ENCODE data around the gene STYXL1. TPM values are rescaled to one million over a fixed set of nuclear protein-coding genes. Genes with fewer than 3 reads are reported as not detected.

STYXL1 gene
- total RNA-seq, 1 donor from 2014 or later: 32.5 TPM

DNA sequence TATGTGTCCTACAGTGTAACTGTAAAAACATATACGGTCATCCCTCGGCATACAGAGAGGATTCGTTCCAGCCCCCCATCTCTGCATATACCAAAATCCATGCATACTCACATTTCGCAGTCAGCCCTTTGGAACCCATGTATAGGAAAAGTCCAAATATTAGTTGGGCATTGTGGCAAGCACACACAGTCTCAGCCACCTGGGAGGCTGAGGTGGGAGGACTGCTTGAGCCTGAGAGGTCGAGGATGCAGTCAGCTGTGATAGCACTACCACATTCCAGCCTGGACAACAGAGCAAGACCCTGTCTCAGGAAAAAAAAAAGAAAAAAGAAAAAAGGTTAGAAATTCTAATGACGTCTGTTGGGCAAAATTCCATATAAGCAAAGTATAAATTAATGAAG is 29.2 kb upstream of the STYXL1 start:
- Mint-ChIP-seq H3K4me1 (ENCODE audit: unreplicated experiment) (peaks cover 1% of the 10 kb centered on the region), H3K9me3 (ENCODE audit: unreplicated experiment) (no peaks in the 10 kb centered on the region), H3K4me3 (ENCODE audit: unreplicated experiment) (no peak overlapping the region), H3K27ac (ENCODE audit: unreplicated experiment) (no peak overlapping the region), H3K36me3 (ENCODE audit: unreplicated experiment) (no peaks in the 10 kb centered on the region), H3K27me3 (ENCODE audit: unreplicated experiment) (no peaks in the 10 kb centered on the region)
- DNase-seq (ENCODE audit: extremely low spot score, unreplicated experiment): no peak
- TF ChIP-seq, protein P1, sequence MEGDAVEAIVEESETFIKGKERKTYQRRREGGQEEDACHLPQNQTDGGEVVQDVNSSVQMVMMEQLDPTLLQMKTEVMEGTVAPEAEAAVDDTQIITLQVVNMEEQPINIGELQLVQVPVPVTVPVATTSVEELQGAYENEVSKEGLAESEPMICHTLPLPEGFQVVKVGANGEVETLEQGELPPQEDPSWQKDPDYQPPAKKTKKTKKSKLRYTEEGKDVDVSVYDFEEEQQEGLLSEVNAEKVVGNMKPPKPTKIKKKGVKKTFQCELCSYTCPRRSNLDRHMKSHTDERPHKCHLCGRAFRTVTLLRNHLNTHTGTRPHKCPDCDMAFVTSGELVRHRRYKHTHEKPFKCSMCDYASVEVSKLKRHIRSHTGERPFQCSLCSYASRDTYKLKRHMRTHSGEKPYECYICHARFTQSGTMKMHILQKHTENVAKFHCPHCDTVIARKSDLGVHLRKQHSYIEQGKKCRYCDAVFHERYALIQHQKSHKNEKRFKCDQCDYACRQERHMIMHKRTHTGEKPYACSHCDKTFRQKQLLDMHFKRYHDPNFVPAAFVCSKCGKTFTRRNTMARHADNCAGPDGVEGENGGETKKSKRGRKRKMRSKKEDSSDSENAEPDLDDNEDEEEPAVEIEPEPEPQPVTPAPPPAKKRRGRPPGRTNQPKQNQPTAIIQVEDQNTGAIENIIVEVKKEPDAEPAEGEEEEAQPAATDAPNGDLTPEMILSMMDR (IDR thresholded peaks at IDR 0.05): no peak

DNA sequence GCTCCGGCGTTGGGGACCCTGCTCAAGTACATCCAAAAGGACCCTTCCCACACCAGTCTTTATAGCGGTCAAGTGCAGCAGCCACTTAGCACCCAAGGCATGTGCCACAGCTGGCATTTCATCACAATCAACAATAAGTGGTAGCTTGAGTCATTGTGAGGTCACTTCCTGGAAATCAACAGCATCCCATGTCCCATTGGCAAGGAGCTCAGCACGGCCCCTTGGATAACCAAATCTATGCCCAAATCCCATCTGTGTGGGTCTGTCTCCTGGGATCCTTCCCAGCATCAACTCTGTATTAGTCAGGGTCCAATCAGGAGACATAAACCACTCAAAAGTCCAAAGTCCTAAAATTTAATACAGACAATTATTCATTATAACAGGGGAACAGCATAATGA is 27.2 kb upstream of the STYXL1 start:
- no peak overlapping the region for H3K27ac Mint-ChIP-seq (ENCODE audit: unreplicated experiment)
- TF ChIP-seq, protein P1 (IDR thresholded peaks at IDR 0.05): no peak
- no peaks in the 10 kb centered on the region for H3K27me3 Mint-ChIP-seq (ENCODE audit: unreplicated experiment)
- H3K4me3 Mint-ChIP-seq (ENCODE audit: unreplicated experiment): no peak overlapping the region
- no peaks in the 10 kb centered on the region for H3K9me3 Mint-ChIP-seq (ENCODE audit: unreplicated experiment)
- H3K36me3 Mint-ChIP-seq (ENCODE audit: unreplicated experiment): no peaks in the 10 kb centered on the region
- no peak for DNase-seq (ENCODE audit: extremely low spot score, unreplicated experiment)
- no peaks in the 10 kb centered on the region for H3K4me1 Mint-ChIP-seq (ENCODE audit: unreplicated experiment)

DNA sequence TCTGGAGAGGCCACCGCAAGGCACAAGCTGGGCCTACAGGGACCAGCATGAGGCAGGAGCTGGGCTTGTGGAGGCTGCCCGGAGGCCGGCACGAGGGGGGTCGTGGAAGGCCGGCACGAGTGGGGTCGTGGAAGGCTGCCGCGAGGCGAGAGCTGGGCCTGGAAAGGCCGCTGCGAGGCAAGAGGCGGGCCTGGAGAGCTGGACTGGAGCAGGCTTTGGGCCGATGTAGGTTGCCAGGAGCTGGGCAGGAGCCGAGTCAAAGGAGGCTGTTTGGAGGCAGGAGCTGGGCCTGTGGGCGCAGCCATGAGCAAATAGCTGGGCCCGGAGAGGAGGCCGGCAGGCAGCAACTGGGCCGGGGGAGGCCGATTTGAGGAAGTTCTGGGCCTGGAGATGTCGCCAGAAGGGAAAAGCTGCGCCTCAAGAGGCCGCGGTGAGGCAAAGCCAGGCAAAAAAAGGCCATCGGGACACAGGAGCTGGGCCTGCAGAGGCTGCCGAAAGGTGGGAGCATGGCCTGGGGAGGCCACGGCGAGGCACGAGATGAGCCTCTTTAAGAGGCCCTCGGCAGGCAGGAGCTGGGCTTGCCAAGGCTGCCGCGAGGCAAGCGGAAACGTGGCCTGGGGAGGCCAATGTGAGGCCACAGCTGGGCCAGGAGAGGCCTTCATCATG is 26.6 kb upstream of the STYXL1 start:
- TF ChIP-seq, protein P1 (IDR thresholded peaks at IDR 0.05): no peak
- DNase-seq (ENCODE audit: extremely low spot score, unreplicated experiment): no peak
- no peak overlapping the region for H3K4me3 Mint-ChIP-seq (ENCODE audit: unreplicated experiment)
- no peak overlapping the region for H3K27ac Mint-ChIP-seq (ENCODE audit: unreplicated experiment)
- H3K4me1 Mint-ChIP-seq (ENCODE audit: unreplicated experiment): peaks cover under 1% of the 10 kb centered on the region
- H3K27me3 Mint-ChIP-seq (ENCODE audit: unreplicated experiment): no peaks in the 10 kb centered on the region
- H3K9me3 Mint-ChIP-seq (ENCODE audit: unreplicated experiment): no peaks in the 10 kb centered on the region
- H3K36me3 Mint-ChIP-seq (ENCODE audit: unreplicated experiment): no peaks in the 10 kb centered on the region

DNA sequence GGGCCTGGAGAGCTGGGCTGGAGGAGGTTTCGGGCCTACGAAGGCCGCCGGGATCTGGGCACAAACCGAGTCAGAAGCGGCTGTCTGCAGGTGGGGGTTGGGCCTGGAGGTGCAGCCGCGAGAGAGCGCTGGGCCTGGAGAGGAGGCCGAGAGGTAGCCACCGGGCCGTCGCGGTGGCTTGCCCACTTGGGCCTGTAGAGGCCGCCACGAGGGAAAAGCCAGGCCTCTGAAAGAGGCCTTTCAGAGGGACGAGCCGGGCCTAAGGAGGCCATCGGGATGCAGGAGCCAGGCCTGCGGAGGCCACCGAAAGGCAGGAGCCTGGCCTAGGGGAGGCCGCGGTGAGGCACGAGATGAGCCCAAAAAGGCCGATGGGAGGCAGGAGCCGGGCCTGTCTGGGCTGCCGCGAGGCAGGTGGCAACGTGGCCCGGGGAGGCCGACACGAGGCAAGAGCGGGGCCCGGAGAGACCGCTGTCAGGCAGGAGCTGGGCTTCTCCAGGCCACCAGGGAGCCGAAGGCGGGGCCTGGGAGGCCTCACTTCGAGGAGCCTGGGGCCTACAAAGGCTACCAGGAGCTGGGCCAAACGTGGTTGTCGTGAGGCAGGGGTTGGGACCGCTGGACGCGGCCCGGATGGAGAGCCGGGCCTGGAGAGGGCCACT is 25.7 kb upstream of the STYXL1 start:
- DNase-seq (ENCODE audit: extremely low spot score, unreplicated experiment): no peak
- Mint-ChIP-seq H3K27me3 (ENCODE audit: unreplicated experiment) (no peaks in the 10 kb centered on the region), H3K4me3 (ENCODE audit: unreplicated experiment) (no peak overlapping the region), H3K4me1 (ENCODE audit: unreplicated experiment) (peaks cover 7% of the 10 kb centered on the region), H3K36me3 (ENCODE audit: unreplicated experiment) (no peaks in the 10 kb centered on the region), H3K27ac (ENCODE audit: unreplicated experiment) (no peak overlapping the region), H3K9me3 (ENCODE audit: unreplicated experiment) (no peaks in the 10 kb centered on the region)
- TF ChIP-seq, protein P1 (IDR thresholded peaks at IDR 0.05): no peak

DNA sequence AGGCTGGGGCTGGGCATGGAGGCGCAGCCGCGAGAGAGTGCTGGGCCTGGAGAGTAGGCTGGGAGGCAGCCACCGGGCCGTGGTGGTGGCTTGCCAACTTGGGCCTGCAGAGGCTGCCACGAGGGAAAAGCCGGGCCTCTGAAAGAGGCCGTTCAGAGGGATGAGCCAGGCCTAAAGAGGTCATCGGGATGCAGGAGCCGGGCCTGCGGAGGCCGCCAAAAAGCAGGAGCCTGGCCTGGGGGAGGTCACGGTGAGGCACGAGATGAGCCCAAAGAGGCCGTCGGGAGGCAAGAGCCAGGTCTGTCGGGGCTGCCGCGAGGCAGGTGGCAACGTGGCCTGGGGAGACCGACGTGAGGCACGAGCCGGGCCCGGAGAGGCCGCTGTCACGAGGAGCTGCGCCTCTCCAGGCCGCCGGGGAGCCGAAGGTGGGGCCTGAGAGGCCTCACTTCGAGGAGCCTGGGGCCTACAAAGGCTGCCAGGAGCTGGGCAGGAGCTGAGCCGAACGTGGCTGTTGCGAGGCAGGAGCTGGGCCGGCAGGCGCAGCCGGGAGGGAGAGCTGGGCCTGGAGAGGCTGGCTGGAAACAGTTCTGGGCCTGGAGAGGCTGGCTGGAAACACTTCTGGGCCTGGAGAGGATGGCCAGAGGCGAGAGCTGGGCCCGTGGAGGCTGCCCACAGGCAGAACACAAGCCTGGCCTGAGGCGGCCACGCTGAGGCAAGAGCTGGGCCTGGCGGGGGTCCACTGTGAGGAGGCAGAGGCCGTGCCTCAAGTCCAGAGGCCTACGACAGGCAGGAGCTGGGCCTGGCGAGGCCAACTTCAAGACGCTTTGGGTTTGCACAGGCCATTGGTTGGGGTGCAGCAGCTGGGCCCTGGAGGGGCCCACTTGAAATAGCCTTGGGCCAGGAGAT is 24.7 kb upstream of the STYXL1 start:
- H3K4me3 Mint-ChIP-seq (ENCODE audit: unreplicated experiment): no peak overlapping the region
- H3K27me3 Mint-ChIP-seq (ENCODE audit: unreplicated experiment): no peaks in the 10 kb centered on the region
- no peak overlapping the region for H3K27ac Mint-ChIP-seq (ENCODE audit: unreplicated experiment)
- no peaks in the 10 kb centered on the region for H3K9me3 Mint-ChIP-seq (ENCODE audit: unreplicated experiment)
- no peaks in the 10 kb centered on the region for H3K36me3 Mint-ChIP-seq (ENCODE audit: unreplicated experiment)
- no peak for DNase-seq (ENCODE audit: extremely low spot score, unreplicated experiment)
- TF ChIP-seq, protein P1 (IDR thresholded peaks at IDR 0.05): no peak
- H3K4me1 Mint-ChIP-seq (ENCODE audit: unreplicated experiment): peaks cover 7% of the 10 kb centered on the region

Data from osteocyte (in vitro differentiated cells).